Measurements from ENCODE around the gene OR2T35.
"Not testable (repeated sequence)": the region's sequence is repeated elsewhere in the genome, so short reads cannot be mapped to it uniquely, and the experiment has no call there.

The OR2T35 gene

DNA sequence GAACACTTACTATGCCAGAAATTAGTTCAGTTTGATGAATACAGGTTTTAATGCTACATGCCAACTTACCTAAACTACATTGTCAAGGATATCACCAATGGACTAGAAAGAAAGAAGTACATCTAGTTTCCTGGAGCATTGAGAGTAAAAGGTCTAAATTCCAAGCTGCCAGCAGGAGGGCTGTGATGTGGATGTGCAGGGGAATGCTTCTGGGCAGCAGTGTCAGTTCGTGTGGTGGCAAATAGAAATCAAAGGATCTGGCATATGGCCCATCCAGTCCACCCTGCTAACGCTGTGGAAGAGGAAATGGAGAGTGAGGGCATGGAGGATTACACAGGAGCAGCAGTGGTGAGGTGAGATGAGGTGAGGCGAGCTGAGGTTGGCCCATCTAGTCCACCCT, at the start of gene OR2T35:
Gene OR2T35 (minus strand): TSS at position 101 of the 400 bp plus-strand sequence. CDS start 6,020 bp downstream, outside the sequence.
- DNase-seq = not testable (repeated sequence)

GRCh38 chr1:248691567-248692155, 46.6 kb upstream of the OR2T35 start:
- DNase-seq = no peak

GRCh38 chr1:248688527-248689298, 43.6 kb upstream of the OR2T35 start:
- no peak for DNase-seq

GRCh38 chr1:248686815-248687214, 41.7 kb upstream of the OR2T35 start:
- peak in 1 of 3 donors; percentile 26 for DNase-seq

- DNase-seq = no peak
These were observed 36.6 kb upstream of the OR2T35 start for GRCh38 chr1:248681651-248682050.

DNA sequence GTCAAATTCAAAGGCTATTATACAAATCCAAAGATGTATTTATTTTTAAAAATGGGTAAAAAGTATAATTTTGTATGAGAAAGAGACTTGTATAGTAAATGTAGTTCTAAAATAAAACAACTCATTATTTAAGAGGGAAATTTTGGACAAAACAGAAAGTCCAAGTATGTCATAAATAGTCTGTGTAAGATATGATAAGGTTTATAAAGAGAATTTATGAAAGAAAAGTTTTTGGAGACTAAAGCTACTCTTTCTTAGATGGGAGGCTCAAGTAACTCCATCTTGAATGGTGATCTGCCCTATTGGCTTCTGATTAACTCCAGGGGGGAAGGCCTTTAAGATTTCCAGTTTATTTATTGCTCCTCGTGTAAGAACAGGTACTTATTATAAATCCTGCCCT, 24.9 kb upstream of the OR2T35 start:
- no peak for DNase-seq

GRCh38 chr1:248663453-248664328, 18.6 kb upstream of the OR2T35 start:
- DNase-seq = peak in 1 of 3 donors; percentile 3

- DNase-seq = not testable (repeated sequence)
These were observed 11.7 kb upstream of the OR2T35 start for GRCh38 chr1:248656797-248657196.

DNA sequence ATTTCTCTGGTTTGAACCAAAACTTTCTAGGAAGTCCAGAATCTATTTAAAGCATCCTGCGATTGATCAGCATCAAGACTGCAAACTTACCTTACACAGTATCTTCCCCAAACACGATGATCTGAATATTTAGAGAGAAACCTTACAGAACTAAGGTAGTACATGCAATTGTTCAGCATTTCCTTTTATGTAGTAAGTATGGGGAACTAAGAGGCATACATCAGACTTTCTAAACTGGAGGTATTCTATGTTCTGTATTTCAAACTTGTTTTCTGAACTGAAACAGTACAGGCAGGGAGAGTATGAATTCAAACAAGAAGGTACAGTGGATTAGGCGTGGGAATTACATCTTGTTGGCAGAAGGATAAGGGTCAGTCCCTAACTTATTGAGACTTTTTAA, 10.3 kb upstream of the OR2T35 start, which contains the start of gene OR2T27:
Gene OR2T27 (minus strand): TSS at position 175 of the 400 bp plus-strand sequence. CDS start 4,644 bp downstream, outside the sequence.
- DNase-seq = not testable (repeated sequence)

- not testable (repeated sequence) for DNase-seq
These were observed 3.9 kb upstream of the OR2T35 start for GRCh38 chr1:248648770-248649536.

- not testable (repeated sequence) for DNase-seq
These were observed 2.0 kb downstream of the OR2T35 start for GRCh38 chr1:248642971-248643651.

DNA sequence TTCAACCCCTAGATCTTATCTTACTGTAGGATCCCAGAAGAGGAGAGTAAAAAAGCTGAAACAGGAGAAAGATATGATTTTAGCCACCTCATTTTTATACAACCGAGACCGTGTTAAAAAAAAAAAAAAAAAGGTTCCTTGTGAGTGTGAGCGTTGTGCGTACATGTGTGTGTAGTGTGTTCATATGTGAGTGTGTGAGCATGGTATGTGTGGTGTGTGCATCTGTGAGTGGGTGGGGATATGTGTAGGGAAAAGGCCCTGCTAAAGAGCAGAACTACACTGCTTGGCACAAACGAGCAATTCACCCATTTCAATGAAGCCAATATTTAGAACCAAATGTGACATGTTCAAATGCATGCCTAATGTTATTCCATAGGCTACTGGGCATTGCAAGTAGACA, 3.5 kb downstream of the OR2T35 start:
- not testable (repeated sequence) for DNase-seq

GRCh38 chr1:248640906-248641305, 4.2 kb downstream of the OR2T35 start:
- not testable (repeated sequence) for DNase-seq

DNA sequence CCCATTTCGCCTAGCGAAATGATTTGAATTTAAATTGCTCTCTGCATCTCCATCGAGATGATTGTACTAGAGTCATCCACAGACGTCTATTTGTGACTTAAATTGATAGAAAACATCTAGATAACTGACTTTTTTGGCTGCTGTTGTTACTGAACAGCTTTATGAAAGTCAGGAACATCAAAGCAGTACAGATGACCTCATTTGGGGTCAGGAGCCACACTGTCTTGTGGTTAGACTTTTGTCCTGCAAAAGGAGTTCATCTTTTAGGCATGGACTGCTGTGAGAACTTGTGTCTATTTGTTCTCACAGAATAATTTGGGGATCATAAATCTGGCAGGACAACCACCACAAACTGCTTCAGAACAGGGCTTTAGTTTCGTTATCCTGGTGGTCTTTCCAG, 5.4 kb downstream of the OR2T35 start:
- not testable (repeated sequence) for DNase-seq

DNA sequence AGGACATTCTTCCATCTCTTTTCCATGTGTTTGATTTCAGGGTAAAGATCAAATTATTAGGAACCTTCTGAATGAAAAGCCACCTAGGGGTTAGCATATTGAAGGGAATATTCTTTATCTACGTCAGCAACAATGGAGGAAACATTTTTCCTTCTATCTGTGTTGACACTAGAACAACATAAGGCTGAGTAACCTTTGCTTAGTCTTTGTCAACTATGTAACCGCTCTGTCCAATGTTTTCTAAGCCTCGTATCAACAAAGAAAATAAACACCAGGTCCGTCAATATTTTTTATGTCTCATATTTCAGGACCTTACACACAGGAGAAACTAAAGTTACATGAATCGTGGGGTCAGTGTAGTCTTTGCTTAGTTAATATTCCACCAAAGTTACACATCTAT, 8.5 kb downstream of the OR2T35 start:
- DNase-seq = not testable (repeated sequence)

- DNase-seq = not testable (repeated sequence)
These were observed 10.1 kb downstream of the OR2T35 start, which contains the start of gene OR2T11 for GRCh38 chr1:248634991-248635390. Gene OR2T11 (minus strand): TSS chr1:248635091. CDS start chr1:248627128, 7,963 bp downstream.

GRCh38 chr1:248631354-248632008, 13.6 kb downstream of the OR2T35 start:
- peak; percentile 47 to 61 (median 58) for DNase-seq

DNA sequence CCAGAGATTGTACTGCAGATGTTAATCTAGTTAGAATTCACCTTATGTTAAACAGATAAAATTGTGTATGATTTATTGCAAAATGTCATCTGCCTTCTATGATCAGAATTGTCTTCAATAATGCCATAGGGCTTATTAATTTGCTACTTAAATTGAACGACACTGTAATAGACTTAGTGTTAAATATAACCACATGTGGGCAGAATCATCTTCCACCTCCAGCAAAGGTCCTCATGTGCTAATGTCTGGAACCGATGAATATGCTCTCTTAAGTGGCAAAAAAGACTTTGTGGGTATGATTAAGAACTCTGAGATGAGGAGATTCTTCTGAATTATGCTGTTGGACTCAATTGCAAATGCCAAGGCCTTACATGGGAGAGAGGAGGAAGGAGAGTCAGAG, 14.5 kb downstream of the OR2T35 start:
- DNase-seq = no peak

DNA sequence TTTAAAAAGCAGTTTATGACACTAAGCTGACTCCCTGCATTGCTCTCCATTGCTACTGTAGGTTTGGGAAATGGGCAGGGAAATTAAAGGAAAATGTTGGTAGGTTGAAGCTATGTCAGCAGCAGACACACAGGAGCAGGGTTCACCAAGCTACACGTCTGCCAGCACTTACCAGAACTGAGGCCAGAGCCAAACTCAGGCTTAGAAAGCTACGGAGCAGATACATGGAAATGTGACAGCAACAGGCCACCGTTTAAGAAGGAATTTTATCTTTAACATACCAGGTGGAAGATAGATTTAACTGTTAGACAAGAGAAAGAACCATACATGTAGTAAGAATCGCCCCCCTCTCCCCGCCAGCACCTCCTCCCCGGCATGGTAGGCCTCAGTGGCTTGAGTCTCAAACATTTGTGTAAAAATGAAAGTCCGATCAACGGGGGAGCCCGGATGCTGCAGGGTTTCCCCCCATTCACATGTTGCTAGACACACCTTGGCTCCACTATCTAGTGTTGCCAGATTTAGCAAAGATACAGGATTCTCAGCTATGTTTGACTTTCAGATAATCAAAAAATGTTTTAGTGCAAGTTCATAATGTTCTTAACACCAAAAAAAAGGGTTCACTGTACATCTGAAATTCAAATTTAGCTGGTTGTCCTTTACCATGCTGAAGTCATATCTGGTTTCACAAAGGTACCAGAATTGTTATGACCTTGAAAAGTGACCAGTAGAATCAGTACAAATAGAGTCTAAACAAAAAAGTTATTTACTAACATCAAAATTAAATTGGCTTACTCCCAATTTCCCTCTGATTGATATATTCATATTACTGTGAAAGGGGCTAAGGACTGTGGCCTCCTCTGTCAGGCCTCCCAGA, 16.9 kb downstream of the OR2T35 start:
- DNase-seq = no peak

- DNase-seq = no peak
These were observed 19.1 kb downstream of the OR2T35 start for GRCh38 chr1:248625971-248626370.
